Stimulated activated CD4-positive, alpha-beta T cell treated with anti-CD3 and anti-CD28 coated beads, TNF-alpha, amount 100 ng/mL, for 1 hour (primary cell): ENCODE measurements around the gene SIK1.
"Not testable (repeated sequence)": the region's sequence is repeated elsewhere in the genome, so short reads cannot be mapped to it uniquely, and the experiment has no call there.

Source experiments
- DNase-seq, 3 donors: peaks; one replicate each; pipeline ENCODE4 v3.0.0-alpha.2; 2020; ENCODE audit warnings: low read depth in 3 of 3, low spot score in 1 of 3

The SIK1 gene

DNA sequence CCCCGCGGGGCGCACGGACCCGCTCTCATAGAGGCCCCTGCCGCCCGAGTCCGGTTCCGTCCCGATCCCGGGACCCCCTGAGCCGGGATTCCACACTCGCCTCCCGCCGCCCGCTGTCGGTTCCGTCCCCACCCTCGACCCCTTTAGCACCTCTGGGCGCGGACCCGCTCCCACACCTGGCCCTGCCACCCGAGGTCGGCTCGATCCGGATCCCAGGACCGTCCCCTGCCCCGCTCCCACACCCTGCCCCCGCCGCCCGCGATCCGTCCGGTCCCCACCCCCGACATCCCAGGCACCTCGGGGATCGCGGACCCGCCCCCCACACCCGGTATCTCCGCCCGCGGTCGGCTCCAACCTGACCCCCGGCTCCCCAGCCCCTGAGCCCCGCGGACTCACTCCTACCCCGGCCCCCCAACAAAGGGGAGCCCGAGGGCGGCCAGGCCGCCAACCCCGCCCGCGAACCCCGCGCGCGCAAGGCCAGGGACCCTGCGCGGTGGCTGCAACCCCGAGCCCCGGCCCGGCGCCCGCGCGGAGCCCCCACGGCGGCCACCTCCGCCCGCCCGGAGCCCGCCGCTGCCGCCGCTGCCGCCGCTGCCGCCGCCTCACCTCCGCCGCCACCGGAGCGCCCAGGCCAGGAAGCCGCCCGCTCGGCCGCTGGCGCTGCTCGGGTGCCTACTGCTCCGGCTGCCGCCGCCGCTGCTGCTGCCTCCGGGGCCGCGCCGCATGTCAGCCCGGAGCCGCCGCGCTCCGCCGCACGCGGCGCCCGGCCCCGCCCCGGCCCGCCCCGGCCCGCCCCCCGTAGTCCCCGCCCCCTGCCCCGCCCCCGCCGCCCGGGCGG lies at the start of gene SIK1:
SIK1 (minus strand) TSS at position 728 of the 838 bp plus-strand sequence. CDS start 953 bp downstream, outside the sequence.
- not testable (repeated sequence) for DNase-seq

DNA sequence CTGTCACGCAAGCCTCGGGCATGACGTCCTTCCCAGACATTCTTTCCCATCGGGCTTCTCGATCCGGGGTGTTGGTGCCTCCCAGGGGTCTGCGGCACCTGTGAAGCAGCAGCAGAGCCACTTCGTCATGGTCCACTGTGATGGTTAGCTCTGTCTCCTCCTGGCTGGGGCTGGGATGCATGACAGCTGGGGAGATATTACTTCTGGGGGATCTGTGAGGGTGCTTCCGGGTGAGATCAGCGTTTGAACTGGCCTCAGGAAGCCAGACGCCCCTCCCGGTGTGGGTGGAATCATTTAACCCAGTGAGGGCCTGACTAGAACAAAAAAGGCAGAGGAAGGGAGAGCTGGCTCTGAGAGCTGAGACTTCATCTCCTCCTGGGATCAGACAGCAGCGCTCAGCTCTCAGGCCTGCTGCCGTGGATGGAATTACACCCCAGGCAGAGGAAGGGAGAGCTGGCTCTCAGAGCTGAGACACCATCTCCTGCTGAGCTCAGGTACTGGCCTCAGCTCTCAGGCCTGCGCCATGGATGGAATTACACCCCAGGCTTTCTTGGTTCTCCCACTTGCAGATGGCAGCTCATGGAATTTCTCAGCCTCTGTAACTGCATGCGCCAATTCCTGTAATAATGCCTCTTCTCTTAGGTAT lies 44.8 kb upstream of the SIK1 start:
- DNase-seq = not testable (repeated sequence)

DNA sequence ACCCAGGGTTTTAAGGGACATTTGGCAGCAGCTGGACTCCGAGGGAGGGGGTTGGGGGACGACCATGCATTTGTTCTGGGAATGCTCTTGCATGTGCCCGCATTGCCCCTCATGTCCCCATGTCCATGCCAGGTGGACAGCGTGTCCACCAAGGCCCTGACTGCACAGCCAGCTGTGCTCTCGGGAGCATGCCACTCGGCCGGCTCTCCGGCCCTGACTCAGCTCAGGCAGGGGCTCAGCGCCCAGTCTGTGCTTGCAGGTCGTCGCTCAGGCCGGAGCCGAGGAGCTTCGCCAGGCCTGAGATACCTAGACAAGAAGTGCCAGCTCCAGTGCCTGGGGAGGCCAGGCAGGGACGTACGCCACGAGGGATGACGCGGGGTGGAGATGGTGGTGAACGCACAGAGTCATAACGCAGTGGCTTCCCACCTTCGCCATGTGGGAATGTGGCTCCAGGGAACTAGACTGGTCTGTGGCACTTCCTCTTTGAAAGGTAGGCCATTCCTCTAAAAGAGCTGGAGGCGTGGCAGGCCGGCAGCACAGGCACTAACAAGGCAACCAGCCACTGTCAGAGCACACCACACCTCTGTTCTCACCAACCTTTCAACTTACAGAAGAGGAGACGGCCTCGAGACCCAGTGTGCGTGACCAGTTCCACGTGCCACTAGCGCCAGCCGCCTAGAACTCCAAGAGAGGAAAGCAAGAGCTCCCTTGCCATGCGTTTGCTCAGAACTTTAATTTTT lies 43.0 kb upstream of the SIK1 start:
- DNase-seq = not testable (repeated sequence)

DNA sequence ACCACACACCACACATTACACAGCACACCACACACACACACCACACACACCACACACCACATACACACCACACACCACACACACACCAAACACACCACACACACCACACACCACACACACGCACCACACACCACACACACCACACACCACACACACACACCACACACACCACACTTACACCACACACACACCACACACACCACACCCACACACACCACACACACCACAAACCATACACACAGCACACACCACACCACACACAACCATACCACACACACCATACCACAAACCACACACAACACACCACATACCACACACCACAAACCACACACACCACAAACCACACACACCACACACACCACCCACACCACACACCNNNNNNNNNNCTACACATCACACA lies 40.9 kb upstream of the SIK1 start:
- no peak for DNase-seq

DNA sequence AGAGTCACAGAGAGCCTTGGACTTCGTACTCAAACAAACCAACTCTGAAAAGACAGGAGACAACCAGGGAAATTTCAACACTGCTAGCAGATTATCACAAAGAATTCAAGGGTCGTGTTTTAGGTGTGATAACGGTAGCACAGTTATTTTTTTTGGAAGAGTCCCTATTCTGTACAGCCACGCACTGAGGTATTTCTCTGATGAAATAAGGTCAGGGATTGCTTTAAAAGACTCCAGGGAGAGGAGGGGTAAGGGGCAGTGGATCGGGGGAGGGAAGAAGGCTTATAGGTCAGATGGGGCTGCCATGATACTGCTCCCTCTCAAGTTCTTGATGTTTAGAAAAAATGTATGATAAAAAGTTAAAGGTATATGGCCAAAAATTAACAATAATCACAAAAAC lies 38.2 kb upstream of the SIK1 start:
- DNase-seq = not testable (repeated sequence)

DNA sequence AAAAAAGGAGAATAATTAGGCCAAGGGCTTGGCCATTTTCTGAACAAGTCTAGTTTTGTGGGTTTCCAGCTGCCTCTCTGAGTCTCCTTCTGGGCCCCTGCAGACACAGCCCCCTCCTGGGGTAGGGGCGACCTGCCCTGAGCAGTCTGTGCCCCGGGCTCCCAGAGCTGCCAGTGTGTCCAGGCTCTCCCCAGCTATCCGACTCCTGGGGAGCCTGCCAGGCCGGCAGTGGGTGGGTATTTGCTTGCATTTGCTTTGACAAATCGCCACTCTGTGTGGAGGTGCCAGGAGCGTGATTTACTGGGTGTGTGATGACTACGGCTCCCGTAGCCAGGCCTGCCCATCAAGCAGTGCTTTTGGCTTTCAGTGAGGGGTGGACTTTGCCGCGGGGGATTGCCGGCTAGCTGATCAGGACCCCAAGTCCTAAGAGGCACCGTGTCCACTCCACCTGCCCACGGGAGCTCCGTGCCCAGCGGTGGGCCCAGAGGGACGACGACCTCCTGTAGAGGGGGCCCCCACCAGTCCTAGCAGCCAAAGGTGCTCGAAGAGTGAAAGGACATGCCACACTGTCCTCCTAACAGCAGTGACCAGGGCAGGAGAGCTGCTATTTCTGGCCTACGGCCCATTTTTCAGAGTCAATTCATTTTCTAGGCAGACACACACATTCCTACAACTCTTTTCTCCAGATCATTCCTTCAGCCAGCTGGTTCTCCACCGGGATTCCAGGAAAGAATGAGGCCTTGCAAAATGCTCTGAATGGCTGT lies 36.7 kb upstream of the SIK1 start:
- DNase-seq = not testable (repeated sequence)

DNA sequence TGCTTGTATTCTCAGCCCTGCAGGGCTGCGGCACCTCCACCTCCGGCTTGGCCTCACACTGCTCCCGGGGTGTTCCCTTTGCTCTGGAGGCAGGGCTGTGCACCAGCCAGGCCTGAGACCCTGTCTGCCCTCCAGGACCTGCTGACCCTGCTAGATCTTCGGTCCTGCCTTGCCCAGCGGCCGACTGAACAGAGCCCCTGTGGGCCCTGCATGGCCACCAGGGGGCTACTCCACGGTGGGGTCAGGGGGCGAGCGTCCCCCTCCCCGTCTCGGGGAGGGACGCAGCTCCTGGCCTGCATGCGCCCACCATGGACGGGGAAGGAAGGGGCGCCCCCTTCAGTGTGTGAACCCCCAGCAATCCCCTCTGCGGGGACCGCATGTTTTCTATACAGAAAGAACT lies 36.0 kb upstream of the SIK1 start:
- not testable (repeated sequence) for DNase-seq

DNA sequence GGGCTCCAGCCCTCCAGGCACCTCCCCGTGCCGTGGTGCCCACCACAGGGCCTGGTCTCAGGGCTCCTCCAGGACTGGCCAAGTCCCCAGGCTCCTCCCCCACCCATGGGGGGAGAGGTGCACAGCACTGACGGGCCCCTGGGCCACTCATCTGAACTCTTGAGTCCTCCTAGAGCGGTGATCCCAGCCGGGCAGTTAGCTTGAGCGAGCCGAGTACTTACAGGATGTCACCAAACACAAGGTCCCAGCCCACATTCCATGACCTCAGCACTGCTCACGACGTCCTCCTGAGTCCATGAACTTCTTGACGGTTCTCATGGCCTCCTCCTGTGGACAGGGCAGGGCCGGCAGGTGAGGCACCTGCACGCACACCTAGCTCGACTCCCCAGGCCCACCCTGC lies 33.5 kb upstream of the SIK1 start:
- DNase-seq = not testable (repeated sequence)

DNA sequence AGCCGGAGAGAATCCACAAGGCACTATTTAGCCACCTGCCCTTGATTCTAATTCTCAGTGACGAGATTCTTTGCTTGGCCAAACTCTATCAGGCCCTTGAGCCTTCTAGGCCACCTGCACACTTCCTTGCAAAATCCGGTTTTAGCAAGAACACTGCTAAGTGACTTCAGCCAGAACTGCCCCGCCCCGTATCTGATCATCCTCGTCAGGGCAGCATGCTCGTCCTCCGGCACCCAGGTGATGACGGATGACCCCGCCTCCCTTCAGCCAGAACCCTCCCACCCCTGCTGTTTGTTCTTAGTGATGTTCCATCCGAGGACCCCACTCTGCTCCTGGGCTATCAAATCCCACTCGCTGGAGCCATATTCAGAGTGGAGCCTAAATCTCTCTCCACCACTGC lies 32.1 kb upstream of the SIK1 start:
- DNase-seq = not testable (repeated sequence)

DNA sequence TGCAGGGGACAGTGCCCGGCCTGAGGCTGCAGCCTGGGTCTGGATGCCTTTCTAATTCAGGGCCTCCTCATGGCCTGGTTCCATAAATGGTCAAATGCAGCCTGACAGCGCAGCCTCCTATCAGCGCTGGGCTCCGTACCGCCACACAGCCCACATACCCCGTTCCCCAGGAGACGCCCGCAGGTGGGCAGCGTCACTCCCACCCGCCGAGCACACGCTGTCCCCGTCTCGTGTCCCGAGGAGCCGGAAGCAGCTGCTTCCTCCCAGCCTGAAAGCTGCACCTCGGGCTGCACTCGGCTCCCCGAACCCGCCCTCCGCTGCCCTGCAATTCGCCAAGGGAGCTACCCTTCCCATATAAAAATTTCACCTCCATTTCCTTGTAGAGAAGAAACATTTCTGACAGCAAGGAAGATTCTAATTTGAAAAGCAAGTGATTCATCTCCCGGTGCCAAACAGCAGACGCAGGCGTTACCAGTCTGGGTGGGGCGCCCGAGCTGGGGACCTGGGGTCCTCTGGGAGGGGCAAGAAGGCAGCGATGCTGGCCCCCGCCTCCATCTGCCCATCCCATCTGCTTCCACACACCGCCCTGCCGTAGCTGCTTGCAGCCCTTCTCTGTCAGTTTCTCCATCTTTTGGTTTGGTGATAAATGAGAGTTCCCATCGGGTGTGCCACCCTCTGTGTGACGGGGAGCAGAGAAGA lies 29.8 kb upstream of the SIK1 start:
- not testable (repeated sequence) for DNase-seq

DNA sequence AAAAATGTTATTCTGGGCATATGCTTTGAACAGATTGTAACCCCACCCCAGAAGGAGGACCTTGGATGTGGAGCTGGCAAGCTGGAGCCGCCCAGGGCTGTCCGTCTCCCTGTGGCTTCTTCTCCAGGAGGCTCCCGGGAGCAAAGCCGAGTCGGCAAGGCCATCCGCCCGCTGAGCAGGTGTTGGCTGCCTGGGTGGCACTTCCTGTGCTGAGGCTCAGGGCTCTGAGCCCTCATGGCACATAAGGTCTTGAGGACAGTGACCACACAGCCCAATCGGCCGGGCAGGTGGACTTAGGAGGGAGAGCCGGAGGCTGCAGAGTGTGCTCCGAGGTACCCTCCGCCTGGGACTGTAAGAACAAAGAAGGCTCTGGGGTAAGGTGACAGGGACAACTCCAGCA lies 28.8 kb upstream of the SIK1 start:
- DNase-seq = not testable (repeated sequence)

DNA sequence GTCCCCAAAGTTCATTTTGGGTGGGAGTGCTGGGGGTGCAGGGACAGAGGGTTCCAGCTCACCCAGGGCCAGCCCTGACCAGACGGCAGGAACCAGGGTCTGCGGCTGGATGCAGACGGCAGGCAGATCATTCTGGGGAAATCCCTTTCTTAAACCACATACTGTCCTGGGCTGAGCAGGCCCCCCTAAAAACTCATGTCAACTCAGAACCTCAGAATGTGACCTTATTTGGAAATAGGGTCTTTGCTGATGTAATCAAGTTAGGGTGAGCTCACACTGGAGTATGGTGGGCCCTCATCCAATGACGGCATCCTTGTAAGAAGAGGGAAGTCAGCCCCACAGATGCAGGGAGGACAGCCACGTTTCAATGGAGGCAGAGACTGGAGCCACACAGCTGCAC lies 27.2 kb upstream of the SIK1 start:
- not testable (repeated sequence) for DNase-seq

DNA sequence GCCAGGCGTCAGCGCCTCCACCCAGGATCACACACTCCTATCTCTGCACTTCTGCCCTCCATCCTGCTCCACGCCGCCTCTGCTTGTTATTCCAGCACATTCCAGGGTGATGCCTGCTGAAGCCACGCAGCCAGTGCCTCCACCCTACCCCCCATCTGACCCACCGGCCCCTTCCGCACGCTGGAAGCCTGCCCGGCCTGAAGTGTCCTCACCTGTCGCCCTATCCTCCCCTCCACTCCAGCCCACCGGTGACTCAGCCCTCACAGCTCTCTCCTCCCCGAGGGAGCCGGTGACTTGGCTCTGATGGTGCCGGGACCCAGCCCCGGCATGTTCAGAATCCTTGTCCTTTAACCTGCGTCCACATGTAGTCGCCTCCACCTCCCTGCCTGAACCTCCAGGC lies 24.9 kb upstream of the SIK1 start:
- not testable (repeated sequence) for DNase-seq

DNA sequence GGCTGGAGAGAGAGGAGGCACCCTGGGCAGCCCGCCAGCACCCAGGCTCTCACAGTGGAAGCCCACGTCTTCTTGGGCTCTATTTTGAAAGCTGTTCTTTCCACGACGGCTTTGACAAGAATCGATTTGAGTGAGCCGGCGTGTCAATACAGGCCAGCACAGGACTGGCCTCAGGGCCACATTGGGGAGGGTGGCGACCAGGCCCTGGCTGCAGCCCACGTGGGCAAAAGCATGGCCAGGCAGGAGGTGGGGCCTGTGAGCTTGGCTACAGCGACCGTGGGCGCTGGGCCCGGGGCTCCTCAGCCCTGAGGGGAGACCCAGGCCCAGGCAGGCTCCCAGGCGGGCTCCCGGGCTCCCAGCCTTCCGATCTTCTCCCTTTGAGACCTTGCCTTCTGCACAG lies 23.4 kb upstream of the SIK1 start:
- DNase-seq = not testable (repeated sequence)

DNA sequence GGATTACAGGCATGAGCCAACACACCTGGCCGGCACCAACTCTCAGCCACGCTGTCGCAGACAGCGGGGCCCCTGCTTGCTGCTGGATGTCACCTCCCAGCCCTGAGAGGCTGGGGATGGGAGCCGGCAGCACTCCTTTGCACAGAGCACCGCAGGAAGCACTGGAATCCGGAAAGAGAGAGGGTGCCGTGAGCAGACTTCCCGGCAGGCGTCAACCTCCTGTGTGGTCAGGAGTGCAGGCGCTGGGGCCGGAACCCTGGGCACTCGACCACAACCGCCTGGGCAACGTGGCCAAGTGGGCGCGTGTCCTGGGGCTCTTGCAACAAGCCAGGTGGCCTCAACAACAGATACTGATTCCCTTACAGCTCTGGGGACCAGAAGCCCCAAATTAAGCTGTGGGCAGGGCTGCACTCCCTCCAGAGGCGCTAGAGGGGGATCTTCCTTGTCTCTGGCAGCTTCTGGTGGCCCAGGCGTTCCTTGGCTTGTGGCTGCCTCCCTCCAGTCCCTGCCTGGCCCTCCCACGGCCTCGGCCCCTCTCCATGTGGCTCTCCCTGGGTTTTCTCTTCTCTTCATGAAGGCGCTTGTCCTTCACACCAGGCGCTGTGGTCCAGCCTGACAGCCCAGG lies 20.5 kb upstream of the SIK1 start:
- DNase-seq = not testable (repeated sequence)

DNA sequence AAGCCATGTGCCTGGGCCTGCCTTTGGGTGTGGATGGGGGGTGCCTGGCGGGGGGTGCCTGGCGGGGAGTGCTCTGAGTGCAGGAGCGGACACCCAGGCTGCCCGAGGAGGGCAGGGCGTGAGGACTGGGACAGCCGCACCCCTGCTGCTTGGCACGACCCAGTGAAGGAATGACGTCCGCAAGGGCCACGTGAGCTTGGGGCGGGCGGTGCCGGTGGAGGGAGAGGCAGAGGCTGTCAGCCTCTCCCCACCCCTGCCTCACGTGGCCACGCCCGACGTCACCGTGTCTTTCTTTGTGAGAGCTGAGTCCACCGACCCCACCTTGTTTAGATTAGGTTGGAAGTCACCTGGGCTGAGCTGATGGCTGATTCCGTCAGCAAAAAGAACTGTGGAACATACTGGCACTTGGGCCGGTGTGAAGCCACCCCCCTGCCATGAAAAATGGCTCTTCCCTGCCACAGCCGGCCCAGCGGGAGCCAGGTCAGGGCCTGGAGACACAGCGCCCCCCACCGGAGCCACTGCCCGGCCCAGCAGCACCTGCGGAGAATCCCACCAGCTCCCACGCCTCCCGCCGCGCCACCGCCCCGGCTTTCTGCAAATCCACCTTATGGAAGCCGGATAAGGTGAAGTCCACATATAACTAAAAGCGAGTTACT lies 19.5 kb upstream of the SIK1 start:
- not testable (repeated sequence) for DNase-seq

DNA sequence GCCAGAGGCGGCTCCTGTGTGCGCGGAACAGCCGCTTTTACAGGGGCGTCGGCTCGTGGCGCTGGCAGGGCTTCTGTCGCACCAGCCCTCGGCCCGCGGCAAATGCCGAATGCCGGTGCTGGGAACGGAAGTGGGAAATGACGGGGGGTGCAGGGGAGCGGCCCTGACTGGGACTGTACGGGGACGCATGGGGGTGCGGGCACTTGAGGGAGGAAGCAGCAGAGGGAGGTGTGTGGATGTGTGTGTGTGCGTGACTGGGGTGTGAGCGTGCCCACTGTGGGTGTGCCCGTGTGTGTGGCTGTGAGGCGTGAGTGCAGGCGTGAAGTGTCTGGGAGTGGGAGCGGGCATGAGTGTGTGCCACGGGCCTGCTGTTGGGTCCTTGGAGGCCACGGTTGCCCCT lies 17.6 kb upstream of the SIK1 start:
- not testable (repeated sequence) for DNase-seq

DNA sequence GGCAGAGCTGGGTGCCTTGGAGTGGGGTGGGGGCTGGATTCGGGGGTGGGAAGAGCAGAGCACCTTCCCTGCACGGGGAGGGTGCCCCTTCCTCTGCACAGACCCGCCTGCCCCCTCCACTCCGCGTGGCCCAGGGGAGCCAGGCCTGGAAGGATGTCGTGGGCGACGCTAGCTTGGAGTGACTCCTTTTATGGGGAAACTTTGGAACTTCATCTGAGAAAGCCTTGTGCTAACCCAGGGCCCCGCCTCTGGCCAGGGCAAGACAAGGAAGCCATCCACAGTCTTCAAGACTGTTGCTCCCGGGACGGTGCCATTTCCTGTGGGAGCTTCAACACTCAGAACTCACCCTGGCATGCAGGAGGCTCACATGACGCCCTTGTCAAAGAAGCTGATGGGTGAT lies 15.6 kb upstream of the SIK1 start:
- not testable (repeated sequence) for DNase-seq
